ENCODE data around the gene MGLL. TPM values are rescaled to one million over a fixed set of nuclear protein-coding genes. Genes with fewer than 3 reads are reported as not detected.
A peak's percentile ranks its signal among the peaks of the same experiment; 100 is the strongest.

The MGLL gene
- total and polyA plus RNA-seq, 7 donors = 24.7 to 220 (median 46.8) TPM

DNA sequence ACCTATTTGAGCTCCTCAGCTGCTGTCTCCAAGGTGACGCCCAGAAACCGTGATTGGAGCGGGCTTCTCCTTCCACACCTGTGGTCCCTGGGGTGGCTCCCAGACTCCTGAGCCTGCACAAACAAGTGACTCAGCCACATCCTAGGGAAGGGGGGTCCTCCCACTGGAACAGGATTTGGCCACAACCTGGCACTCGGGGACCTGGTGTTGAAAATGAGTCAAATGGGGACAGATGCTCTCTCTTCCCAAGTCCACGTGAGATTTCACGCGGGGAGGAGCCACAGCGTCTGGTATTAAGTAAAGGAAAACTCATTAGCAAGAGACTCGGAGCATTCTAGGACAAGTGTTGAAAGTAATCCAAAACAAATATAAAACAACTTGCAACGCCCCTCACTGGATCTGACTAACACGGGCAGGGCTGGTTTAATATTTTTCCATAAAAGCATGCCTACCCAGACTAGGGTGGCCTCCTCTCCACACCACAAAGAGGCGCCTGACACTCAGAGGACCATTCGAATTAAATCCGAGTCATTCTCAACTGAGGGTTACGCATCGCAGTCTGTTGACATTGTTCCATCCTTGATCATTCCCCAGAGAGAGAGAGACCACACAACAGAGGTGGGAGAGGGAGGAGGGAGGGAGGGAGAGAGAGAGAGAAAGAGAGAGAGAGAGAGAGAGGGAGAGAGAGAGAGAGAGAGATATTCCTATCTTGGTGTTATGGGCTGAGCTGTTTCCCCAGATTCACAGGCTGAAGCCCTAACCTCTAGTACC lies 74.4 kb downstream of the MGLL start:
- DNase-seq = peak; percentile 85
- Histone ChIP-seq H3K9me3 (no peaks in the 10 kb centered on the region), H3K4me3 (no peak overlapping the region), H3K27ac (peak overlapping the region; percentile 60 to 74 (median 68)), H3K36me3 (no peaks in the 10 kb centered on the region), H3K27me3 (no peaks in the 10 kb centered on the region), H3K4me1 (peaks cover 0 to 55% (median 45%) of the 10 kb centered on the region in 4 donors)
- intact Hi-C loops (cut with DNase I) = no loop called here
- peak in 2 of 4 donors; percentile 11 to 54 for TF ChIP-seq POLR2AphosphoS5 (IDR thresholded peaks at IDR 0.05)
- no peak for TF ChIP-seq EP300 (IDR thresholded peaks at IDR 0.05)
- TF ChIP-seq, protein P1, sequence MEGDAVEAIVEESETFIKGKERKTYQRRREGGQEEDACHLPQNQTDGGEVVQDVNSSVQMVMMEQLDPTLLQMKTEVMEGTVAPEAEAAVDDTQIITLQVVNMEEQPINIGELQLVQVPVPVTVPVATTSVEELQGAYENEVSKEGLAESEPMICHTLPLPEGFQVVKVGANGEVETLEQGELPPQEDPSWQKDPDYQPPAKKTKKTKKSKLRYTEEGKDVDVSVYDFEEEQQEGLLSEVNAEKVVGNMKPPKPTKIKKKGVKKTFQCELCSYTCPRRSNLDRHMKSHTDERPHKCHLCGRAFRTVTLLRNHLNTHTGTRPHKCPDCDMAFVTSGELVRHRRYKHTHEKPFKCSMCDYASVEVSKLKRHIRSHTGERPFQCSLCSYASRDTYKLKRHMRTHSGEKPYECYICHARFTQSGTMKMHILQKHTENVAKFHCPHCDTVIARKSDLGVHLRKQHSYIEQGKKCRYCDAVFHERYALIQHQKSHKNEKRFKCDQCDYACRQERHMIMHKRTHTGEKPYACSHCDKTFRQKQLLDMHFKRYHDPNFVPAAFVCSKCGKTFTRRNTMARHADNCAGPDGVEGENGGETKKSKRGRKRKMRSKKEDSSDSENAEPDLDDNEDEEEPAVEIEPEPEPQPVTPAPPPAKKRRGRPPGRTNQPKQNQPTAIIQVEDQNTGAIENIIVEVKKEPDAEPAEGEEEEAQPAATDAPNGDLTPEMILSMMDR (IDR thresholded peaks at IDR 0.05) = peak in 1 of 4 experiments; percentile 7
- no peak for TF ChIP-seq POLR2A (IDR thresholded peaks at IDR 0.05)
- WGBS, 2 donors = 11 to 49% methylated on average over 16 of the region's 16 CpGs

DNA sequence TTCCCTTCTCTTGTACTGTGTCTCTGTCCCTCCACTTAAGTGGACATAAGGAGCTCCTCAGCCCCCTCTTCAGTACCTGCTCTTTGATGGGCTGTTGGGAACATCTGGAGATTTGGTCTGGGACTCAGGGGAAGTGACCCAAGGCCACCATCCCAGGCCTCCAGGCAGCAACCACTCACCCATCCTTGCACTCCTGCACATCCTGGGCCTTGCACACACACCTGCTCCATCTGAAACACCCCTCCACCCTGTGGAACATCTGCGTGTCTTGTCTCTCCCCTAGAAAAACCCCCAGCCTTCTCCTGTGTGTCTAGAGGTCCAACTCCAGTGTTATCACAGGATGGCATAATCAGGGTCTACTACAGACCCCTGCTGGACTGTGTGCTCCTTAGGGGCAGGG lies 75.2 kb downstream of the MGLL start:
- peak overlapping the region; percentile 60 to 74 (median 68) for H3K27ac ChIP-seq
- TF ChIP-seq, protein P1 (IDR thresholded peaks at IDR 0.05) = no peak
- no peak for TF ChIP-seq EP300 (IDR thresholded peaks at IDR 0.05)
- no peak for TF ChIP-seq POLR2A (IDR thresholded peaks at IDR 0.05)
- TF ChIP-seq POLR2AphosphoS5 (IDR thresholded peaks at IDR 0.05) = no peak
- no peaks in the 10 kb centered on the region for H3K36me3 ChIP-seq
- no peaks in the 10 kb centered on the region for H3K27me3 ChIP-seq
- no peak for DNase-seq
- intact Hi-C loops (cut with DNase I) = no loop called here
- H3K4me1 ChIP-seq = peaks cover 0 to 48% (median 45%) of the 10 kb centered on the region in 4 donors
- H3K9me3 ChIP-seq = no peaks in the 10 kb centered on the region
- no peak overlapping the region for H3K4me3 ChIP-seq
- WGBS, 2 donors = 80 to 99% methylated on average over 1 of the region's 1 CpG

DNA sequence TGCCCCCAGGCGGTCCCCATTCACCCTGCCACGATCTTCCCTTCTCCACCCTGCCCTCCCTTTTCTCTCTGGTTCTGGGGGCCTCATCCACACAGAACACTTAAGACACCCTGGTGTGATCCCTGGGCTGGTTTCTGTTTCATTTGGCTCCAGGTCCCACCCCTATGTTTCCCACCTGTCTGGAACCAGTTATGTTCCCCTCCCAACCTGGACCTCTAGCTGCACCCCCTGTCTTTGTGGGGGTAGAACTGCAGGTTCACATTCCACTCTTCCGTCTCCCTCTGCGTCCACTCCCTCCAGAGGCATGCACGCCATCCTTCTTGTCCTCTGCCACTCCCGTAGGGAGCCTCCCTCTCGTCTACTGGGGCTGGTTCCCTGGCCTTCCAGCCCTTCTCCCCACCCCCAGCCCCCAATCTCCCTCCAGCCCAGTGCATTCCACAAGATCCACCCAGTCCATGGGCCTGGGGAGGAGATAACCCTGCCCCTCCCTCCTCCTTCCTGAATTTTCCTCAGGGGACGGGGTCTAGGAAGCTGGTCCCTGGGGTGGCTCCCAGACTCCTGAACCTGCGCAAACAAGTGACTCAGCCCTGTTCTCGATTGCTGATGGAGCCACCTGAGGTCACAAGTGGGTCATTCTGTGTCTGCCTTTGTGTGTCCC lies 75.8 kb downstream of the MGLL start:
- intact Hi-C loops (cut with DNase I) = no loop called here
- Histone ChIP-seq H3K4me1 (peaks cover 0 to 48% (median 42%) of the 10 kb centered on the region in 4 donors), H3K27me3 (no peaks in the 10 kb centered on the region), H3K4me3 (no peak overlapping the region), H3K9me3 (no peaks in the 10 kb centered on the region), H3K36me3 (no peaks in the 10 kb centered on the region), H3K27ac (peak overlapping the region; percentile 19 to 74 (median 68))
- 41 to 69% methylated on average over 10 of the region's 10 CpGs for WGBS, 2 donors
- TF ChIP-seq POLR2A (IDR thresholded peaks at IDR 0.05) (no peak), EP300 (IDR thresholded peaks at IDR 0.05) (no peak), POLR2AphosphoS5 (IDR thresholded peaks at IDR 0.05) (no peak)
- TF ChIP-seq, protein P1 (IDR thresholded peaks at IDR 0.05) = no peak
- DNase-seq = no peak

DNA sequence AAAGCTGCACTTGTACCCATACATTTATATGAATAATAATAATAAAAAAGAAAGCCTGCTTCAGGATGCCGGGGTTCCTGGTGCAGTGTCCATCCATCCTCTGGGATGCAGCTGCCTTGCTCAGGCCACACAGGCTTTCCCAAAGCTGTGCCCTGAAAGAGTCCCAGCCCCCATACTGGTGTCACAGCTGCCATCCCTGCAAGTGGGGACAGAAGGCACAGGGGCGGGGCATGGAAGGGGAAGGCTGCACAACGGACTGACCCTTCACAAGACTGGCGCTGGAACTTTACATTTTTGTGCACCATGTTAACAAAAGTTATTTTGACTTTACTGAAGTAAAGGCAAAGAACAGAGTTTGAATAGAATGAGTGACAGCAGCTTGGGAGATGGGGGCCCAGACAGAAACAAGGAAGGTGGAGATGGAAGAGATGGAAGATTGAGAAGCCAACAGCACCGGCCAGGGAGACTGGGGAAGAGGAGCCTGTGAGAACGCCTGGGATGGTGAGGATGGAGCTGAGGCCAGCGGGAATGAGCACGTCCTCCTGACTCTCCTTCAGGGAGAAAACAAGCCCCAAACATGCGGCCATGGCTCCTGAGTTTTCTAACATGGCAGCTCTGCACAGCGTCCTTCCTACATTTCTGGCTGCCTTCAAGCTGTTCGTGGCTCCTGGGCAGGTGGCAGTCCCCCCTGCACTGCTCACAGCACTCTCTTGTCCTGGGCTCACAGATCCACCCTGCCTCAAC lies 76.5 kb downstream of the MGLL start:
- Histone ChIP-seq H3K27me3 (no peaks in the 10 kb centered on the region), H3K27ac (peak overlapping the region in 2 of 4 donors; percentile 19 to 73), H3K4me1 (peaks cover 0 to 46% (median 42%) of the 10 kb centered on the region in 4 donors), H3K4me3 (no peak overlapping the region), H3K36me3 (no peaks in the 10 kb centered on the region), H3K9me3 (no peaks in the 10 kb centered on the region)
- TF ChIP-seq, protein P1 (IDR thresholded peaks at IDR 0.05) = no peak
- TF ChIP-seq EP300 (IDR thresholded peaks at IDR 0.05) (no peak), POLR2A (IDR thresholded peaks at IDR 0.05) (no peak), POLR2AphosphoS5 (IDR thresholded peaks at IDR 0.05) (no peak)
- no peak for DNase-seq
- WGBS, 2 donors = 93 to 95% methylated on average over 11 of the region's 11 CpGs
- intact Hi-C loops (cut with DNase I) = no loop called here
